Measurements from ENCODE around the gene CD40LG.

DNA sequence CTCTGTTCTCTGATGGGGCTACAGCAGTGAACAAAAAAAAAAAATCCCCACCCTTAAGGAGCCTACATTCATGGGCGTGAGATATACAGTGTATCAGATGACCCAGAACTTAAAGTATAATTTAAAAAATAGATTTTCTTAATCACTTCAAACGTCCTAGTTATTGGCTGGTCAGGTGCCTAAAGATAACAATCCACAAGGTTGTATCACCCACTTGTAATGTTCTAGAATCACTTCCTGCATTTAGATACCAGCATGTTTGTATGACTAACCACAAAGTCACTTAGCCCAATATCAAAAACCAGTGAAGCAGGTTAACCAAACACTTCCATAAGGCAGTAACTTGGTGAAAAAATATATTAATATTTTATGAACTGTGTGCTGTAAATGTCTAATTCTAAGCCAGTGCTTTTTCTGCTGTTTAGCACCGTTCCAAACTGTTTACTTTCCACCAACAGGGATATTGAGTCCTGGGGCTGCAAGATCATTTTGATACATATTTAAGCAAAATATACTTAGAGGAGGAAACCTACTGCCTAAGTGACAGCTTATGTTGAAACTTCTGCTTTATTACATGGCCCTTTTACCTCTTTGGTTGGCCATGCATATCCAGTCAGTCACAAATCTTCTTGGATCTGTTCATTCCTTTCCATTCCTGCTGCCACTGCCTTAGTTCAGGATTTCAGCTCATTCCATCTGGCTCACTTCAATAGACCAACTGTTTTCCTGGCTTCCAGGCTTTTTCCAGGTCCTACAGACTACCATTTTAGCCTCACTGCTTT, 43.3 kb downstream of the CD40LG start:
- TF ChIP-seq, protein P1, sequence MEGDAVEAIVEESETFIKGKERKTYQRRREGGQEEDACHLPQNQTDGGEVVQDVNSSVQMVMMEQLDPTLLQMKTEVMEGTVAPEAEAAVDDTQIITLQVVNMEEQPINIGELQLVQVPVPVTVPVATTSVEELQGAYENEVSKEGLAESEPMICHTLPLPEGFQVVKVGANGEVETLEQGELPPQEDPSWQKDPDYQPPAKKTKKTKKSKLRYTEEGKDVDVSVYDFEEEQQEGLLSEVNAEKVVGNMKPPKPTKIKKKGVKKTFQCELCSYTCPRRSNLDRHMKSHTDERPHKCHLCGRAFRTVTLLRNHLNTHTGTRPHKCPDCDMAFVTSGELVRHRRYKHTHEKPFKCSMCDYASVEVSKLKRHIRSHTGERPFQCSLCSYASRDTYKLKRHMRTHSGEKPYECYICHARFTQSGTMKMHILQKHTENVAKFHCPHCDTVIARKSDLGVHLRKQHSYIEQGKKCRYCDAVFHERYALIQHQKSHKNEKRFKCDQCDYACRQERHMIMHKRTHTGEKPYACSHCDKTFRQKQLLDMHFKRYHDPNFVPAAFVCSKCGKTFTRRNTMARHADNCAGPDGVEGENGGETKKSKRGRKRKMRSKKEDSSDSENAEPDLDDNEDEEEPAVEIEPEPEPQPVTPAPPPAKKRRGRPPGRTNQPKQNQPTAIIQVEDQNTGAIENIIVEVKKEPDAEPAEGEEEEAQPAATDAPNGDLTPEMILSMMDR (optimal IDR thresholded peaks at IDR 0.05 in 1 of 3, IDR thresholded peaks at IDR 0.05 in 1 of 3, conservative IDR thresholded peaks at IDR 0.05 in 1 of 3; ENCODE audit: extremely low read depth in 1 of 3, insufficient read depth in 2 of 3, low read length in 3 of 3) = no peak
- TF ChIP-seq EZH2 (IDR thresholded peaks at IDR 0.05; ENCODE audit: low read length) = no peak

Data from keratinocyte (primary cell).